ENCODE results near the gene ANKRD28. TPM values are rescaled to one million over a fixed set of nuclear protein-coding genes. Genes with fewer than 3 reads are reported as not detected.
"Not testable (repeated sequence)": the region's sequence is repeated elsewhere in the genome, so short reads cannot be mapped to it uniquely, and the experiment has no call there.

The ANKRD28 gene
- total RNA-seq, 1 experiment from 2014 or later = 113 TPM

- H3K4me1 ChIP-seq (ENCODE audit: low read length) = peaks cover 26% of the 10 kb centered on the region
- H3K9ac ChIP-seq (ENCODE audit: low read length) = no peak overlapping the region
- H3K36me3 ChIP-seq (ENCODE audit: insufficient read depth, low read length) = no peaks in the 10 kb centered on the region
- H3K27me3 ChIP-seq (ENCODE audit: low read length) = no peaks in the 10 kb centered on the region
- H3K79me2 ChIP-seq (ENCODE audit: low read length) = no peaks in the 10 kb centered on the region
- H3K4me3 ChIP-seq (ENCODE audit: low read length) = no peak overlapping the region
- no peak overlapping the region for H3K4me2 ChIP-seq (ENCODE audit: low read depth, low read length, poor library complexity, severe bottlenecking)
- H3K9me2 ChIP-seq (replicated peaks; ENCODE audit: insufficient read depth, low read length) = no peaks in the 10 kb centered on the region
- H3K9me3 ChIP-seq (ENCODE audit: low read length) = no peaks in the 10 kb centered on the region
- no peak overlapping the region for H3K27ac ChIP-seq (ENCODE audit: low read length)
- no peak overlapping the region for H2AFZ ChIP-seq (ENCODE audit: low read length)
- DNase-seq = no peak
- H4K20me1 ChIP-seq (ENCODE audit: insufficient read depth, low read depth, low read length) = no peaks in the 10 kb centered on the region
Measured at GRCh38 chr3:15632212-15632580, 165.6 kb downstream of the ANKRD28 start.

- H2AFZ ChIP-seq (ENCODE audit: low read length) = no peak overlapping the region
- H3K36me3 ChIP-seq (ENCODE audit: insufficient read depth, low read length) = no peaks in the 10 kb centered on the region
- H3K9me3 ChIP-seq (ENCODE audit: low read length) = no peaks in the 10 kb centered on the region
- H3K79me2 ChIP-seq (ENCODE audit: low read length) = no peaks in the 10 kb centered on the region
- no peaks in the 10 kb centered on the region for H3K9me2 ChIP-seq (replicated peaks; ENCODE audit: insufficient read depth, low read length)
- H3K4me1 ChIP-seq (ENCODE audit: low read length) = peaks cover 26% of the 10 kb centered on the region
- DNase-seq = no peak
- H3K27me3 ChIP-seq (ENCODE audit: low read length) = no peaks in the 10 kb centered on the region
- no peak overlapping the region for H3K27ac ChIP-seq (ENCODE audit: low read length)
- H3K9ac ChIP-seq (ENCODE audit: low read length) = no peak overlapping the region
- H4K20me1 ChIP-seq (ENCODE audit: insufficient read depth, low read depth, low read length) = no peaks in the 10 kb centered on the region
- H3K4me2 ChIP-seq (ENCODE audit: low read depth, low read length, poor library complexity, severe bottlenecking) = no peak overlapping the region
- no peak overlapping the region for H3K4me3 ChIP-seq (ENCODE audit: low read length)
Measured at GRCh38 chr3:15631426-15632211, 166.2 kb downstream of the ANKRD28 start.

GRCh38 chr3:15630646-15631350, 167.0 kb downstream of the ANKRD28 start:
- no peak for DNase-seq
- H3K9me2 ChIP-seq (replicated peaks; ENCODE audit: insufficient read depth, low read length) = no peaks in the 10 kb centered on the region
- no peaks in the 10 kb centered on the region for H3K9me3 ChIP-seq (ENCODE audit: low read length)
- peaks cover 19% of the 10 kb centered on the region for H3K4me1 ChIP-seq (ENCODE audit: low read length)
- H3K4me3 ChIP-seq (ENCODE audit: low read length) = peak overlapping the region; percentile 40
- no peak overlapping the region for H3K27ac ChIP-seq (ENCODE audit: low read length)
- H2AFZ ChIP-seq (ENCODE audit: low read length) = peak overlapping the region; percentile 90
- no peaks in the 10 kb centered on the region for H3K79me2 ChIP-seq (ENCODE audit: low read length)
- peak overlapping the region; percentile 42 for H3K9ac ChIP-seq (ENCODE audit: low read length)
- peak overlapping the region; percentile 58 for H3K4me2 ChIP-seq (ENCODE audit: low read depth, low read length, poor library complexity, severe bottlenecking)
- H4K20me1 ChIP-seq (ENCODE audit: insufficient read depth, low read depth, low read length) = no peaks in the 10 kb centered on the region
- H3K27me3 ChIP-seq (ENCODE audit: low read length) = no peaks in the 10 kb centered on the region
- no peaks in the 10 kb centered on the region for H3K36me3 ChIP-seq (ENCODE audit: insufficient read depth, low read length)

- no peaks in the 10 kb centered on the region for H3K79me2 ChIP-seq (ENCODE audit: low read length)
- peak overlapping the region; percentile 42 for H3K9ac ChIP-seq (ENCODE audit: low read length)
- no peak overlapping the region for H3K27ac ChIP-seq (ENCODE audit: low read length)
- no peaks in the 10 kb centered on the region for H3K9me2 ChIP-seq (replicated peaks; ENCODE audit: insufficient read depth, low read length)
- H3K4me1 ChIP-seq (ENCODE audit: low read length) = peaks cover 19% of the 10 kb centered on the region
- no peaks in the 10 kb centered on the region for H3K27me3 ChIP-seq (ENCODE audit: low read length)
- peak; percentile 94 for DNase-seq
- H3K4me2 ChIP-seq (ENCODE audit: low read depth, low read length, poor library complexity, severe bottlenecking) = peak overlapping the region; percentile 58
- no peaks in the 10 kb centered on the region for H3K9me3 ChIP-seq (ENCODE audit: low read length)
- peak overlapping the region; percentile 90 for H2AFZ ChIP-seq (ENCODE audit: low read length)
- peak overlapping the region; percentile 40 for H3K4me3 ChIP-seq (ENCODE audit: low read length)
- no peaks in the 10 kb centered on the region for H4K20me1 ChIP-seq (ENCODE audit: insufficient read depth, low read depth, low read length)
- no peaks in the 10 kb centered on the region for H3K36me3 ChIP-seq (ENCODE audit: insufficient read depth, low read length)
Measured at GRCh38 chr3:15629860-15630597, 167.8 kb downstream of the ANKRD28 start.

- H4K20me1 ChIP-seq (ENCODE audit: insufficient read depth, low read depth, low read length) = no peaks in the 10 kb centered on the region
- H2AFZ ChIP-seq (ENCODE audit: low read length) = no peak overlapping the region
- no peaks in the 10 kb centered on the region for H3K27me3 ChIP-seq (ENCODE audit: low read length)
- no peak for DNase-seq
- no peak overlapping the region for H3K27ac ChIP-seq (ENCODE audit: low read length)
- H3K9me3 ChIP-seq (ENCODE audit: low read length) = no peaks in the 10 kb centered on the region
- H3K79me2 ChIP-seq (ENCODE audit: low read length) = no peaks in the 10 kb centered on the region
- peaks cover 19% of the 10 kb centered on the region for H3K4me1 ChIP-seq (ENCODE audit: low read length)
- no peaks in the 10 kb centered on the region for H3K9me2 ChIP-seq (replicated peaks; ENCODE audit: insufficient read depth, low read length)
- H3K4me3 ChIP-seq (ENCODE audit: low read length) = no peak overlapping the region
- no peak overlapping the region for H3K4me2 ChIP-seq (ENCODE audit: low read depth, low read length, poor library complexity, severe bottlenecking)
- no peaks in the 10 kb centered on the region for H3K36me3 ChIP-seq (ENCODE audit: insufficient read depth, low read length)
- no peak overlapping the region for H3K9ac ChIP-seq (ENCODE audit: low read length)
Measured at GRCh38 chr3:15628967-15629366, 168.8 kb downstream of the ANKRD28 start.

- Histone ChIP-seq H3K27me3 (ENCODE audit: low read length) (no peaks in the 10 kb centered on the region), H3K4me3 (ENCODE audit: low read length) (no peak overlapping the region), H2AFZ (ENCODE audit: low read length) (no peak overlapping the region), H3K9me2 (replicated peaks; ENCODE audit: insufficient read depth, low read length) (no peaks in the 10 kb centered on the region), H3K9me3 (ENCODE audit: low read length) (peaks cover 8% of the 10 kb centered on the region; the same call in 1 of the 2 replicates), H3K79me2 (ENCODE audit: low read length) (no peaks in the 10 kb centered on the region), H3K36me3 (ENCODE audit: insufficient read depth, low read length) (no peaks in the 10 kb centered on the region), H3K4me1 (ENCODE audit: low read length) (no peaks in the 10 kb centered on the region), H3K27ac (ENCODE audit: low read length) (no peak overlapping the region), H3K9ac (ENCODE audit: low read length) (no peak overlapping the region), H3K4me2 (ENCODE audit: low read depth, low read length, poor library complexity, severe bottlenecking) (no peak overlapping the region), H4K20me1 (ENCODE audit: insufficient read depth, low read depth, low read length) (no peaks in the 10 kb centered on the region)
- DNase-seq = no peak
Measured at GRCh38 chr3:15623535-15624440, 174.0 kb downstream of the ANKRD28 start.

- H2AFZ ChIP-seq (ENCODE audit: low read length); H4K20me1 ChIP-seq (ENCODE audit: insufficient read depth, low read depth, low read length); H3K79me2 ChIP-seq (ENCODE audit: low read length); H3K27ac ChIP-seq (ENCODE audit: low read length); H3K9me2 ChIP-seq (replicated peaks; ENCODE audit: insufficient read depth, low read length); H3K4me3 ChIP-seq (ENCODE audit: low read length); H3K9me3 ChIP-seq (ENCODE audit: low read length); H3K27me3 ChIP-seq (ENCODE audit: low read length); H3K4me1 ChIP-seq (ENCODE audit: low read length); H3K4me2 ChIP-seq (ENCODE audit: low read depth, low read length, poor library complexity, severe bottlenecking); H3K9ac ChIP-seq (ENCODE audit: low read length); DNase-seq; H3K36me3 ChIP-seq (ENCODE audit: insufficient read depth, low read length): not testable (repeated sequence)
Measured at GRCh38 chr3:15619659-15620464, 177.9 kb downstream of the ANKRD28 start.

Data from Karpas-422 (cell line).